ENCODE data around the gene WDR47. TPM values are rescaled to one million over a fixed set of nuclear protein-coding genes. Genes with fewer than 3 reads are reported as not detected.

Gene WDR47
- total RNA-seq, 1 experiment from 2014 or later: 9.3 TPM

GRCh38 chr1:108976658-108977057, 65.2 kb downstream of the WDR47 start:
- H3K9ac ChIP-seq (ENCODE audit: low read length): no peak overlapping the region
- POLR2A ChIA-PET: no interaction called here
- H3K79me2 ChIP-seq (ENCODE audit: insufficient read depth, low read length): no peaks in the 10 kb centered on the region
- H3K4me2 ChIP-seq (ENCODE audit: low read length): no peak overlapping the region
- H3K9me3 ChIP-seq (ENCODE audit: control insufficient read depth in 1 of 2, insufficient read depth in 1 of 2, low read depth in 1 of 2, low read length in 2 of 2): no peaks in the 10 kb centered on the region
- H3K9me2 ChIP-seq (ENCODE audit: insufficient read depth): no peaks in the 10 kb centered on the region
- H3K27me3 ChIP-seq (ENCODE audit: insufficient read depth, low read length): no peaks in the 10 kb centered on the region
- H3K36me3 ChIP-seq (ENCODE audit: control insufficient read depth in 1 of 2, insufficient read depth in 2 of 2, low read length in 2 of 2): no peaks in the 10 kb centered on the region
- intact Hi-C loops (cut with micrococcal nuclease): no loop called here
- H3K4me3 ChIP-seq (replicated peaks in 1 of 2; ENCODE audit: low read depth in 1 of 2, low read length in 2 of 2): no peak overlapping the region
- CTCF ChIA-PET: no interaction called here
- DNase-seq (ENCODE audit: low read depth, low spot score) (no peak), ATAC-seq (no peak)
- RAD21 ChIA-PET (ENCODE audit: low non-redundant PET in 1 of 2, low total read pairs in 2 of 2, uncharacterized antibody in 2 of 2, unreplicated experiment in 2 of 2): no interaction called here
- no peaks in the 10 kb centered on the region for H3K4me1 ChIP-seq (ENCODE audit: control insufficient read depth in 1 of 2, insufficient read depth in 2 of 2, low read length in 2 of 2)
- no peak overlapping the region for H2AFZ ChIP-seq (ENCODE audit: low read depth, low read length, poor library complexity, severe bottlenecking)
- H3K27ac ChIP-seq (ENCODE audit: low read depth, low read length): no peak overlapping the region
- BruUV-seq (replicated peaks): no TSS peak
- TF ChIP-seq FOSL1 (IDR thresholded peaks at IDR 0.05; ENCODE audit: low read depth): no peak
- TF ChIP-seq ELF1 (IDR thresholded peaks at IDR 0.05; ENCODE audit: borderline replicate concordance, low read depth): no peak
- TF ChIP-seq SIN3A (IDR thresholded peaks at IDR 0.05; ENCODE audit: low read depth): no peak
- no peak for TF ChIP-seq SRF (IDR thresholded peaks at IDR 0.05; ENCODE audit: low read depth)
- no peak for TF ChIP-seq YY1 (IDR thresholded peaks at IDR 0.05; ENCODE audit: extremely low read depth, insufficient replicate concordance, low read depth, low read length)
- TF ChIP-seq MAX (IDR thresholded peaks at IDR 0.05): no peak
- no peak for TF ChIP-seq EZH2 (IDR thresholded peaks at IDR 0.05)
- no peak for TF ChIP-seq EZH2phosphoT487 (IDR thresholded peaks at IDR 0.05; ENCODE audit: borderline replicate concordance)
- TF ChIP-seq ZBTB33 (IDR thresholded peaks at IDR 0.05; ENCODE audit: extremely low read depth, insufficient replicate concordance, low read length): no peak
- TF ChIP-seq EGR1 (IDR thresholded peaks at IDR 0.05; ENCODE audit: low read depth): no peak
- no peak for TF ChIP-seq POLR2A (IDR thresholded peaks at IDR 0.05; ENCODE audit: borderline replicate concordance, extremely low read depth, insufficient read depth, insufficient read length)
- no peak for TF ChIP-seq REST (IDR thresholded peaks at IDR 0.05; ENCODE audit: low read depth)
- TF ChIP-seq CEBPB (IDR thresholded peaks at IDR 0.05; ENCODE audit: low read depth): no peak
- no peak for TF ChIP-seq ATF3 (IDR thresholded peaks at IDR 0.05)
- no peak for TF ChIP-seq SP1 (IDR thresholded peaks at IDR 0.05; ENCODE audit: low read depth)
- TF ChIP-seq JUND (IDR thresholded peaks at IDR 0.05): no peak
- no peak for TF ChIP-seq POLR2AphosphoS5 (IDR thresholded peaks at IDR 0.05; ENCODE audit: low read depth, low read length)
- H4K20me1 ChIP-seq (ENCODE audit: insufficient read depth): no peaks in the 10 kb centered on the region
